ENCODE data around the gene EEIG1. TPM values are rescaled to one million over a fixed set of nuclear protein-coding genes. Genes with fewer than 3 reads are reported as not detected.

The EEIG1 gene
- total RNA-seq, 1 donor from 2014 or later = 15.8 TPM

DNA sequence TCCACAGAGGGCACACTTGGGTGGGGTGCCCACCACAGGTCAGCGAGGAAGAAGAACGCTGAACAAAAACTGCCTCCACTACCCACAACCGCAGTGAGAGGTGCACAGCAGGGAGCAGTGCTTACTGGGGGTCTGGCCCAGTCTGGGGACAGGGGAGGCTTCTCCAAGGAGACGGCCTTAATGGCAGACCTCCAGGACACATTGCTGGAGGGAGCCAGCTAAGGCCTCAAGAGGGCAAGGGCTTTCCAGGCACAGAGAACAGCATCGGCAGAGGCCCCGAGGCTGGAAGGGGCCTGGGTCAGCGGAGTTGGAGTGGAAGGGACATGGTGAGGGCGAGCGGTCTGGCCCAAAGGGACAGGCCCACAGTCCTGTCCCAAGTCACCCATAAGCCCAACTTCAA, 34.8 kb downstream of the EEIG1 start:
- peaks cover 11% of the 10 kb centered on the region for H3K4me1 Mint-ChIP-seq (ENCODE audit: low read depth, unreplicated experiment)
- no peak for DNase-seq
- TF ChIP-seq, protein P1, sequence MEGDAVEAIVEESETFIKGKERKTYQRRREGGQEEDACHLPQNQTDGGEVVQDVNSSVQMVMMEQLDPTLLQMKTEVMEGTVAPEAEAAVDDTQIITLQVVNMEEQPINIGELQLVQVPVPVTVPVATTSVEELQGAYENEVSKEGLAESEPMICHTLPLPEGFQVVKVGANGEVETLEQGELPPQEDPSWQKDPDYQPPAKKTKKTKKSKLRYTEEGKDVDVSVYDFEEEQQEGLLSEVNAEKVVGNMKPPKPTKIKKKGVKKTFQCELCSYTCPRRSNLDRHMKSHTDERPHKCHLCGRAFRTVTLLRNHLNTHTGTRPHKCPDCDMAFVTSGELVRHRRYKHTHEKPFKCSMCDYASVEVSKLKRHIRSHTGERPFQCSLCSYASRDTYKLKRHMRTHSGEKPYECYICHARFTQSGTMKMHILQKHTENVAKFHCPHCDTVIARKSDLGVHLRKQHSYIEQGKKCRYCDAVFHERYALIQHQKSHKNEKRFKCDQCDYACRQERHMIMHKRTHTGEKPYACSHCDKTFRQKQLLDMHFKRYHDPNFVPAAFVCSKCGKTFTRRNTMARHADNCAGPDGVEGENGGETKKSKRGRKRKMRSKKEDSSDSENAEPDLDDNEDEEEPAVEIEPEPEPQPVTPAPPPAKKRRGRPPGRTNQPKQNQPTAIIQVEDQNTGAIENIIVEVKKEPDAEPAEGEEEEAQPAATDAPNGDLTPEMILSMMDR (IDR thresholded peaks at IDR 0.05; ENCODE audit: partially characterized antibody, unreplicated experiment) = no peak
- no peaks in the 10 kb centered on the region for H3K36me3 Mint-ChIP-seq (ENCODE audit: unreplicated experiment)
- H3K4me3 Mint-ChIP-seq (ENCODE audit: unreplicated experiment) = no peak overlapping the region
- no peak overlapping the region for H3K27ac Mint-ChIP-seq (ENCODE audit: unreplicated experiment)
- peaks cover 5% of the 10 kb centered on the region for H3K9me3 Mint-ChIP-seq (ENCODE audit: unreplicated experiment)
- peaks cover 8% of the 10 kb centered on the region for H3K27me3 Mint-ChIP-seq (ENCODE audit: unreplicated experiment)

DNA sequence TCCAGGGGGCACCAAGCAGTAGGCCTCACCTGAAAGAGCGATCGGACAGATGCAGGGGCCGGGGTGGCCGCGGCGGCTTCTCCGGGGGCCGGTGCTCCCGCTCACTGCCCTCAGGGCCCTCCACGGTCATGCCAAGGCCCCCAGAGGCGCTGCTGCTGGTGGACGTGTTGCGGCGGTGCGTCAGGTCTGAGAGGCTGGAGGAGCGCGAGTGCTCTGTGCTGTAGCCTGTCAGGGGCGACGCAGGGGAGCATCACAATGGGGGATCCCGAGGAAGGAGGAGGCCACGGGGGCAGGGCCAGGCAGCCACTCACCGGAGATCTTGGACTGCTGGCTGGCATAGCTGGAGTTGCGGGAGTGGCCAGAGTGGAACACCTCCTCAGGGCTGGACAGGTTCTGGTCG, 35.5 kb downstream of the EEIG1 start:
- Mint-ChIP-seq H3K27ac (ENCODE audit: unreplicated experiment) (no peak overlapping the region), H3K9me3 (ENCODE audit: unreplicated experiment) (peaks cover 5% of the 10 kb centered on the region), H3K27me3 (ENCODE audit: unreplicated experiment) (peaks cover 7% of the 10 kb centered on the region), H3K4me1 (ENCODE audit: low read depth, unreplicated experiment) (peaks cover 11% of the 10 kb centered on the region), H3K4me3 (ENCODE audit: unreplicated experiment) (no peak overlapping the region), H3K36me3 (ENCODE audit: unreplicated experiment) (no peaks in the 10 kb centered on the region)
- no peak for DNase-seq
- TF ChIP-seq, protein P1 (IDR thresholded peaks at IDR 0.05; ENCODE audit: partially characterized antibody, unreplicated experiment) = no peak

DNA sequence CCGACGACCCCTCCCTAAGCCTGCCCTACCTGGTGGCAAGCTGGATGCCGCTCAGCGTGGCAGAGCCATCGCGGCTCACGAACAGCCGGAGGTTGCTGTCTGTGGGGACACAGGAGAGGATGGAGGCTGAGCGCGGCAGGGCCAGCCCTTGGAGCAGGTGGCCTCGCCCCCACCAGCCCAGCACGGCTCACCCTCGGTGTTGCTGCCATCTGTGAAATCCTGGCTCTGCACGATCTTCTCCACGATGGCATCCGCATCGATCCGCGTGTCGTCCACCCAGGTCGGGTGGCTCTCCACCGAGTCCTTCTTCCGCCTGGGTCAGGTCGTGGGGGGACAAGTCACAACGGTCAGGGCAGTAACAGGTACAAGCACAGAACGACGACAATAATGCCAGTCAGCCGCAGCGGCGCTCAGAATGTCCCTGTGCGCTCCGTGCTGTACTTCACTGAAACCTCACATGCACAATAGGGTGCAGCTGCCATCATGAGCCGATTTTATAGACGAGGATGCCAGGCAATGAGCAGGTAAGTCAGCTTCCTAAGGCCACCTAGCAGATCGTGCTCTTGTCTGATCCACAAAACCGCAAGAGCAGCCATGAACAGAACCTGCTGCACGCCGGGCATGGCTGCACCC, 36.1 kb downstream of the EEIG1 start:
- no peak overlapping the region for H3K27ac Mint-ChIP-seq (ENCODE audit: unreplicated experiment)
- peaks cover 11% of the 10 kb centered on the region for H3K4me1 Mint-ChIP-seq (ENCODE audit: low read depth, unreplicated experiment)
- H3K4me3 Mint-ChIP-seq (ENCODE audit: unreplicated experiment) = no peak overlapping the region
- TF ChIP-seq, protein P1 (IDR thresholded peaks at IDR 0.05; ENCODE audit: partially characterized antibody, unreplicated experiment) = no peak
- peaks cover 5% of the 10 kb centered on the region for H3K9me3 Mint-ChIP-seq (ENCODE audit: unreplicated experiment)
- no peak for DNase-seq
- no peaks in the 10 kb centered on the region for H3K36me3 Mint-ChIP-seq (ENCODE audit: unreplicated experiment)
- peaks cover 4% of the 10 kb centered on the region for H3K27me3 Mint-ChIP-seq (ENCODE audit: unreplicated experiment)

DNA sequence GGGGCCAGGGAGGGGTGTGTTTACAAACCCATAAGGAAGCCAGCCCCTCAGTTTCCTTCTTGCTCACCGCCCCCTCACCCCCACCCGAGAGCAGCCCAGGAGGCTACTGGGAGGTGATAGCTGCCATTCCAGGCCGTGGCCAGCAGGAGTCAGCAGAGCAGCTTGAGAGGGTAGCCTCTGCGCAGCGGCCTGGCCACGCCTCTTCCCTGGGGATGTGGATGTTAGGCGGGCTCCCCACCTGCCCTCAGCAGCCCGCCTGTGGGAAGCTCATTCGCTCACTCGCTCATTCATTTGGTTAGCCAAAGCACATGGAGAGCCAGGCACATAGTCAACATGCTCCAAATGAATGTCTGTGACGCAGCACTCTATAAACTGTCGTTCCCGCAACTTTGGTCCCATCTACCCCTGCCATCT, 37.1 kb downstream of the EEIG1 start:
- Mint-ChIP-seq H3K36me3 (ENCODE audit: unreplicated experiment) (no peaks in the 10 kb centered on the region), H3K27me3 (ENCODE audit: unreplicated experiment) (peaks cover 3% of the 10 kb centered on the region), H3K4me3 (ENCODE audit: unreplicated experiment) (no peak overlapping the region), H3K27ac (ENCODE audit: unreplicated experiment) (no peak overlapping the region), H3K9me3 (ENCODE audit: unreplicated experiment) (peaks cover 6% of the 10 kb centered on the region), H3K4me1 (ENCODE audit: low read depth, unreplicated experiment) (peaks cover 11% of the 10 kb centered on the region)
- TF ChIP-seq, protein P1 (IDR thresholded peaks at IDR 0.05; ENCODE audit: partially characterized antibody, unreplicated experiment) = peak; percentile 87
- DNase-seq = peak; percentile 93

DNA sequence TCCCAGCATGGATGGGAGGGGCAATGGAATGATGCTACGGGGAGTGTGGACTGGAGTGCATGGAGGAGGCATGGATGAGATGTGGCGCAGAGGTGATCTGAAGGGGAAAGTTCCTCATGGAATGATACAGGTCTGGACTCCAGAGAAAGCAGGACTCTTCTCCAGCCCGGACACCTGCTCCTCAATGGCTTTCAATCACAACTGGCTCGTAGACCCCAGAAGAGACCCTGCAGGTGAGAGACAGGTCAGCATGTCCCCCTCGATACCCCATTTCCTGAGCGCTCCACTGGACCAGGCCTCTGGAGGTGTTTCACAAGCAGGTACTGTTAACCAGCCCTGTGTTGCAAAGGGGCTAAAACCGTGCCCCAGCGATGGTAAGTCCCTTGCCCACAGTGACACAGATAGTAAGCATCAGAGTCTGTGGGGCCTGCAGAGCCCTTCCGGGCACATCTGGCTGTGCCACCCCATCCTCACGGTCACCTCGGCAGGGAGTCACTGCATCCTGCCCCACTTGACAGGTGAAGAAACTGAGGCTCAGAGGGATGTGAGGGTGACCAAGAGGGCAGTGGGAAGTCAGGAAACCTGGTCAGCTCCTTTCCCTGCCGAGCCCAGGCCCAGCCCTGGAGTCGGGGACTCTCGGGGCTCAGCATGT, 37.7 kb downstream of the EEIG1 start:
- Mint-ChIP-seq H3K36me3 (ENCODE audit: unreplicated experiment) (no peaks in the 10 kb centered on the region), H3K4me3 (ENCODE audit: unreplicated experiment) (no peak overlapping the region), H3K4me1 (ENCODE audit: low read depth, unreplicated experiment) (peaks cover 11% of the 10 kb centered on the region), H3K9me3 (ENCODE audit: unreplicated experiment) (peaks cover 6% of the 10 kb centered on the region), H3K27me3 (ENCODE audit: unreplicated experiment) (peaks cover 1% of the 10 kb centered on the region), H3K27ac (ENCODE audit: unreplicated experiment) (peak overlapping the region; percentile 36)
- TF ChIP-seq, protein P1 (IDR thresholded peaks at IDR 0.05; ENCODE audit: partially characterized antibody, unreplicated experiment) = no peak
- no peak for DNase-seq
